Gastroesophageal sphincter (tissue), 3 donors: Measurements from ENCODE around the gene GPR15LG.

Source experiments
- CTCF ChIP-seq, 4 experiments: fragments of 200-600 bp in 2 of 4; fragments of 450-650 bp in 2 of 4; sonication (generic) in 1 of 4; IDR thresholded peaks; one replicate each; pipeline ENCODE4 v1.5.1; 2017 to 2019; ENCODE audit warnings: antibody characterized with exemption in 4 of 4, mild to moderate bottlenecking in 2 of 4, moderate library complexity in 2 of 4
- EP300 ChIP-seq: sonication (generic); formaldehyde crosslinking; IDR thresholded peaks from one replicate; pipeline ENCODE4 v1.6.1; 2017; ENCODE audit warnings: antibody characterized with exemption, mild to moderate bottlenecking
- POLR2A ChIP-seq, 2 donors: fragments of 450-650 bp; IDR thresholded peaks; one replicate each; pipeline ENCODE4 v1.6.1; 2017; ENCODE audit warnings: antibody characterized with exemption in 2 of 2, mild to moderate bottlenecking in 2 of 2, moderate library complexity in 1 of 2
- POLR2AphosphoS5 ChIP-seq: sonication (generic); formaldehyde crosslinking; IDR thresholded peaks from one replicate; pipeline ENCODE4 v1.6.1; 2017; ENCODE audit warnings: antibody characterized with exemption

GRCh38 chr10:84184517-84184916 lies 10.9 kb downstream of the GPR15LG start:
- TF ChIP-seq CTCF (IDR thresholded peaks at IDR 0.05): no peak
- TF ChIP-seq POLR2AphosphoS5: no peak
- TF ChIP-seq POLR2A (IDR thresholded peaks at IDR 0.05): no peak
- TF ChIP-seq EP300: no peak
